PC-3 (cell line): ENCODE data around the gene DIP2C. TPM values are rescaled to one million over a fixed set of nuclear protein-coding genes. Genes with fewer than 3 reads are reported as not detected.

Source experiments
- ATAC-seq: fragments of 200-7000 bp; cut with Tn5 transposase; 2 replicates; pipeline ENCODE4 v1.9.1; 2020; ENCODE audit warnings: mild to moderate bottlenecking, moderate library complexity
- BruUV-seq: library from RNA; stranded (reverse); fragments of 400-500 nt; replicated peaks from 2 replicates; lab custom pipeline; 2021; lab: Mats Ljungman, UMichigan
- CTCF ChIA-PET: fragments of 300-600 bp; sonication (Branson Sonifier 250); formaldehyde crosslinking; loops from one replicate; lab custom pipeline; 2022; ENCODE audit warnings: antibody characterized with exemption; lab: Charles Lee
- POLR2A ChIA-PET: fragments of 300-600 bp; sonication (Branson Sonifier 250); formaldehyde crosslinking; loops from one replicate; lab custom pipeline; 2022; ENCODE audit warnings: antibody characterized with exemption; ENCODE audit not compliant: unreplicated experiment; lab: Charles Lee
- DNase-seq: peaks from one replicate; pipeline ENCODE4 v3.0.0-alpha.2; 2015
- H2AFZ ChIP-seq: fragments of 300-600 bp; sonication (generic); 2 replicates; pipeline ENCODE4 v1.6.0; 2016; ENCODE audit warnings: antibody characterized with exemption, low read length
- H3F3A ChIP-seq: fragments of 300-600 bp; sonication (generic); one replicate; pipeline ENCODE4 v1.6.0; 2017; ENCODE audit warnings: antibody characterized with exemption, low read length, control low read depth, mild to moderate bottlenecking; ENCODE audit not compliant: unreplicated experiment
- H3K27ac ChIP-seq: fragments of 300-600 bp; sonication (generic); 2 replicates; pipeline ENCODE4 v1.5.1; 2016; ENCODE audit warnings: mild to moderate bottlenecking, low read length
- H3K27me3 ChIP-seq: fragments of 300-600 bp; sonication (generic); 2 replicates; pipeline ENCODE4 v1.6.1; 2016; ENCODE audit warnings: low read length, mixed read lengths
- H3K36me3 ChIP-seq: fragments of 300-600 bp; sonication (generic); 2 replicates; pipeline ENCODE4 v1.6.1; 2016; ENCODE audit warnings: low read depth, mixed run types, low read length, mixed read lengths
- H3K4me1 ChIP-seq: fragments of 300-600 bp; sonication (generic); 2 replicates; pipeline ENCODE4 v1.5.1; 2016; ENCODE audit warnings: low read length; ENCODE audit not compliant: insufficient read depth
- H3K4me2 ChIP-seq: fragments of 300-600 bp; sonication (generic); 2 replicates; pipeline ENCODE4 v1.6.0; 2016; ENCODE audit warnings: low read length
- H3K4me3 ChIP-seq: fragments of 300-600 bp; sonication (generic); 2 replicates; pipeline ENCODE4 v1.5.1; 2016; ENCODE audit warnings: mild to moderate bottlenecking, low read length, mixed read lengths
- H3K79me2 ChIP-seq: fragments of 300-600 bp; sonication (generic); 2 replicates; pipeline ENCODE4 v1.6.1; 2017; ENCODE audit warnings: low read length, mixed read lengths
- H3K9ac ChIP-seq: fragments of 300-600 bp; sonication (generic); 2 replicates; pipeline ENCODE4 v1.6.0; 2016; ENCODE audit warnings: mild to moderate bottlenecking, low read length
- H3K9me2 ChIP-seq: fragments of 300-600 bp; sonication (generic); replicated peaks from 2 replicates; pipeline ENCODE4 v1.6.1; 2016; ENCODE audit warnings: mixed run types, low read length, mixed read lengths
- H3K9me3 ChIP-seq: fragments of 300-600 bp; sonication (generic); 2 replicates; pipeline ENCODE4 v1.6.1; 2016; ENCODE audit warnings: low read length, mixed read lengths
- H4K20me1 ChIP-seq: fragments of 300-600 bp; sonication (generic); 2 replicates; pipeline ENCODE4 v1.6.1; 2016; ENCODE audit warnings: low read length, mixed read lengths
- CTCF ChIP-seq: fragments of 300-600 bp; sonication (generic); conservative IDR thresholded peaks from 2 replicates; pipeline ENCODE4 v1.5.1; 2017; ENCODE audit warnings: antibody characterized with exemption, low read depth, mild to moderate bottlenecking, low read length
- EZH2 ChIP-seq: fragments of 300-600 bp; sonication (generic); IDR thresholded peaks from one replicate; pipeline ENCODE4 v1.6.1; 2017; ENCODE audit warnings: antibody characterized with exemption, mild to moderate bottlenecking, low read length; ENCODE audit not compliant: unreplicated experiment
- EZH2phosphoT487 ChIP-seq: fragments of 300-600 bp; sonication (generic); IDR thresholded peaks from 2 replicates; pipeline ENCODE4 v1.6.1; 2018; ENCODE audit warnings: mild to moderate bottlenecking, antibody characterized with exemption, low read length, borderline replicate concordance
- intact Hi-C: fragments of 100-400 bp; cut with micrococcal nuclease; formaldehyde crosslinking; loops from 2 replicates; pipeline ENCODE4 v1.9.0; 2023
- total RNA-seq: library from RNA; depleted of rRNA; stranded (reverse); fragments of >200 nt; gene quantifications from 2 replicates; pipeline ENCODE4 v1.2.3, GENCODE V29; 2014

DIP2C gene
- total RNA-seq, 1 experiment from 2014 or later, result 3.1 TPM

GRCh38 chr10:601660-601963, 87.9 kb downstream of the DIP2C start:
- TF ChIP-seq EZH2phosphoT487 (no peak), EZH2 (no peak), CTCF (no peak)
- no peak overlapping the region for H3K4me3 ChIP-seq
- no TSS peak for BruUV-seq
- H3K27ac ChIP-seq, result no peak overlapping the region
- H3F3A ChIP-seq, result no peaks in the 10 kb centered on the region
- no peaks in the 10 kb centered on the region for H4K20me1 ChIP-seq
- intact Hi-C loops, result no loop called here
- no peaks in the 10 kb centered on the region for H3K4me1 ChIP-seq
- H3K27me3 ChIP-seq, result no peaks in the 10 kb centered on the region
- no peaks in the 10 kb centered on the region for H3K9me2 ChIP-seq
- H3K4me2 ChIP-seq, result no peak overlapping the region
- H3K79me2 ChIP-seq, result no peaks in the 10 kb centered on the region
- DNase-seq (no peak), ATAC-seq (no peak)
- H2AFZ ChIP-seq, result no peak overlapping the region
- H3K9ac ChIP-seq, result no peak overlapping the region
- H3K36me3 ChIP-seq, result no peaks in the 10 kb centered on the region
- CTCF ChIA-PET, result no interaction called here
- H3K9me3 ChIP-seq, result no peaks in the 10 kb centered on the region
- POLR2A ChIA-PET, result no interaction called here

- Histone ChIP-seq H3K4me2 (no peak overlapping the region), H3K9ac (no peak overlapping the region), H4K20me1 (no peaks in the 10 kb centered on the region), H3F3A (no peaks in the 10 kb centered on the region), H3K79me2 (no peaks in the 10 kb centered on the region), H2AFZ (no peak overlapping the region), H3K27me3 (no peaks in the 10 kb centered on the region), H3K4me1 (no peaks in the 10 kb centered on the region), H3K9me2 (no peaks in the 10 kb centered on the region), H3K36me3 (no peaks in the 10 kb centered on the region), H3K9me3 (no peaks in the 10 kb centered on the region), H3K27ac (no peak overlapping the region), H3K4me3 (no peak overlapping the region)
- ChIA-PET POLR2A (no interaction called here), CTCF (no interaction called here)
- BruUV-seq, result no TSS peak
- no peak for TF ChIP-seq EZH2
- no peak for TF ChIP-seq CTCF
- TF ChIP-seq EZH2phosphoT487, result no peak
- intact Hi-C loops, result no loop called here
- ATAC-seq (no peak), DNase-seq (no peak)
Observed at GRCh38 chr10:600876-601659, 88.4 kb downstream of the DIP2C start.

- Histone ChIP-seq H3K4me1 (no peaks in the 10 kb centered on the region), H3K9me3 (no peaks in the 10 kb centered on the region), H3K27ac (no peak overlapping the region), H3K9me2 (no peaks in the 10 kb centered on the region), H3K36me3 (no peaks in the 10 kb centered on the region), H3K4me2 (no peak overlapping the region), H4K20me1 (no peaks in the 10 kb centered on the region), H3K4me3 (no peak overlapping the region), H3F3A (no peaks in the 10 kb centered on the region), H3K27me3 (no peaks in the 10 kb centered on the region), H3K9ac (no peak overlapping the region), H3K79me2 (no peaks in the 10 kb centered on the region), H2AFZ (no peak overlapping the region)
- ChIA-PET POLR2A (no interaction called here), CTCF (no interaction called here)
- ATAC-seq (no peak), DNase-seq (no peak)
- intact Hi-C loops, result no loop called here
- no peak for TF ChIP-seq EZH2
- no peak for TF ChIP-seq EZH2phosphoT487
- no peak for TF ChIP-seq CTCF
- BruUV-seq, result no TSS peak
Observed at GRCh38 chr10:600234-600633, 89.2 kb downstream of the DIP2C start.
